Measurements from ENCODE around the gene C16orf46.
A peak's percentile ranks its signal among the peaks of the same experiment; 100 is the strongest.
"Not testable (repeated sequence)": the region's sequence is repeated elsewhere in the genome, so short reads cannot be mapped to it uniquely, and the experiment has no call there.

C16orf46 gene

DNA sequence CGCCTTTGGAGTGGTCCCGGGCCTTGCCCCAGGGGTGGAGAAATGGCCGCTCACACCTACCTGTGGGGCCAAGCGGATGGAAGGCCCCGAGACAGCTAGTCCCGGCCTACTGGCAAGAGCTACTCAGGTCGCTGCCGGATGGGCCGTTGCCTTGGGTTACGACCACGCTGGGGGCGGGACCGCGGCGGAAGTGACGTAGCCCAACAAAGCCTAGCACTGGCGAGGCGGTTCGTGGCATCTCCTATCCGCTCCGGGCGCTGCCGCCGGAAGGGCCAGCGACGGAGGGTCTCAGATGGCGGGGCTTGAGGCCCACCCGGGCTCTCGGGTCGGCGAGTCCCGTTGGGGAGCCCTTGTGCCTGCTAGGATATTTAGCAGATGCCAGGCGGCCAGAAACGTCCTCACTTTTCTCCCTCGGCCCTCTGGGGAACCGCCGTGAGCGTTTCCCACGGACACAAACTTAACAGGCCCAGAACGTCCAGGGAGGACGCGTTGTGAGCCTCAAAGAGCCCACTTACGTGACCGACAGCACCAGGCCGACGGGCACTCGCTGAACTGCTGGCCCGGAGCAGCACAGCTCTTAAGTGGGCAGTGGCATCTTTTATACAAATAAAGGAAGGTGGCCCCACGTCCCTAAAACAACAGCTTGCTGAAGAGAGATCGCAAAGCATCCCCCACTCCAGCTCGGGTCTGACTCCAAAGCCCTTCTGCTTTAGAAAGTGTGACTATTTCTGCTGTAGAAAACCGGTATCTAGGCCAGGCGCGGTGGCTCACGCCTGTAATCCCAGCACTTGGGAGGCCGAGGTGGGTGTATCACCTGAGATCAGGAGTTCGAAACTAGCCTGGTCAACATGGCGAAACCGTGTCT is at the start of gene C16orf46:
Gene C16orf46 (minus strand): TSS at position 163 of the 865 bp plus-strand sequence. CDS start 13,283 bp downstream, outside the sequence.
- TF ChIP-seq, protein P1, sequence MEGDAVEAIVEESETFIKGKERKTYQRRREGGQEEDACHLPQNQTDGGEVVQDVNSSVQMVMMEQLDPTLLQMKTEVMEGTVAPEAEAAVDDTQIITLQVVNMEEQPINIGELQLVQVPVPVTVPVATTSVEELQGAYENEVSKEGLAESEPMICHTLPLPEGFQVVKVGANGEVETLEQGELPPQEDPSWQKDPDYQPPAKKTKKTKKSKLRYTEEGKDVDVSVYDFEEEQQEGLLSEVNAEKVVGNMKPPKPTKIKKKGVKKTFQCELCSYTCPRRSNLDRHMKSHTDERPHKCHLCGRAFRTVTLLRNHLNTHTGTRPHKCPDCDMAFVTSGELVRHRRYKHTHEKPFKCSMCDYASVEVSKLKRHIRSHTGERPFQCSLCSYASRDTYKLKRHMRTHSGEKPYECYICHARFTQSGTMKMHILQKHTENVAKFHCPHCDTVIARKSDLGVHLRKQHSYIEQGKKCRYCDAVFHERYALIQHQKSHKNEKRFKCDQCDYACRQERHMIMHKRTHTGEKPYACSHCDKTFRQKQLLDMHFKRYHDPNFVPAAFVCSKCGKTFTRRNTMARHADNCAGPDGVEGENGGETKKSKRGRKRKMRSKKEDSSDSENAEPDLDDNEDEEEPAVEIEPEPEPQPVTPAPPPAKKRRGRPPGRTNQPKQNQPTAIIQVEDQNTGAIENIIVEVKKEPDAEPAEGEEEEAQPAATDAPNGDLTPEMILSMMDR (IDR thresholded peaks at IDR 0.05; ENCODE audit: insufficient read depth, low read length, missing control alignments), result no peak
- POLR2A ChIA-PET, result interaction anchor here (0.6 to 1.7 kb wide), 4 partner anchors 41 to 161 kb away, joined by 3 to 4 read pairs (median 3); partner anchors contain the start of gene BCO1
- CTCF ChIA-PET, result interaction anchor here (1.7 to 6.0 kb wide), 2 partner anchors 41 to 153 kb away, joined by 4 to 44 read pairs; partner anchors contain the start of gene ATMIN
- peak within 1 kb of the TSS; percentile 85 for H3K4me3 ChIP-seq (ENCODE audit: low read depth, low read length)
- DNase-seq (ENCODE audit: low read depth, low spot score), result peak; percentile 72

DNA sequence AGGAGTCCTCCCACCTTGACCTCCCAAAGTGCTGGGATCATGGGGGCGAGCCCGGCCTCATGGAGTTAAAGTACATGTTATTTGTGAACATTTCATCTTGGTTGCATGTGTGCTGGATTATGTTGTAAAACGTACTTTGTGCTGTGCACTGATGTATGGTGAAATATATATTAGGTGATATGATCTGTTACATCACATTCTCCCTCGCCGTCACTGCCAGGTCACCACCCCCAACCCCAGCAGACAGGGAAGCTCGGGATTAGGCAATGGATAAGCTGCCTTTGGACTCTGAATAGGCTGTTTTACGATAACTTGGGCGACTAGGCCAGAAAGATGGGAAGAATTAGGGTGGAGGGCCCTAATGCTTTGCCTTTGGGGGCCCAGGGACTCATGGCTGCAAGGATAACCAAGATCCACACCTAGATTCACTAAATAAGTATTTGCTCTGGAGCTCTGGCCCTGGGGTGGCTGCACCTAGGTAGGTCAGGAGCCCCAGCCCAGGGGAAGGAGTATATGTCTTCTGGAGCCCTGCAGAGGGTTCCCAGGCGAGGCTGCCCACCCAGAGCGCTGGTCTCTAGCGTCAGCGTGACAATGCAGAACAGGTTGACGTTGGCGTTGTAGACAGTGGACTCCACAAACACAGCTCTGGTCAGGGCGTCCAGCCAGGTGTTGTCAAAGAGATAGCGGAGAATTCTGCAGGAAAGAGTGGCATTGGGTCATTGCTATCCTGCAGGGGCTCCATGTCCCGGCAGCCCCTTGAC is 46.2 kb upstream of the C16orf46 start:
- ChIA-PET POLR2A (no interaction called here), CTCF (no interaction called here)
- no peak for DNase-seq (ENCODE audit: low read depth, low spot score)
- H3K4me3 ChIP-seq (ENCODE audit: low read depth, low read length), result no peak overlapping the region
- TF ChIP-seq, protein P1 (IDR thresholded peaks at IDR 0.05; ENCODE audit: insufficient read depth, low read length, missing control alignments), result no peak

GRCh38 chr16:81121474-81121990 is 44.5 kb upstream of the C16orf46 start:
- TF ChIP-seq, protein P1 (IDR thresholded peaks at IDR 0.05; ENCODE audit: insufficient read depth, low read length, missing control alignments), result no peak
- ChIA-PET CTCF (no interaction called here), POLR2A (no interaction called here)
- H3K4me3 ChIP-seq (ENCODE audit: low read depth, low read length), result no peak overlapping the region
- DNase-seq (ENCODE audit: low read depth, low spot score), result no peak

DNA sequence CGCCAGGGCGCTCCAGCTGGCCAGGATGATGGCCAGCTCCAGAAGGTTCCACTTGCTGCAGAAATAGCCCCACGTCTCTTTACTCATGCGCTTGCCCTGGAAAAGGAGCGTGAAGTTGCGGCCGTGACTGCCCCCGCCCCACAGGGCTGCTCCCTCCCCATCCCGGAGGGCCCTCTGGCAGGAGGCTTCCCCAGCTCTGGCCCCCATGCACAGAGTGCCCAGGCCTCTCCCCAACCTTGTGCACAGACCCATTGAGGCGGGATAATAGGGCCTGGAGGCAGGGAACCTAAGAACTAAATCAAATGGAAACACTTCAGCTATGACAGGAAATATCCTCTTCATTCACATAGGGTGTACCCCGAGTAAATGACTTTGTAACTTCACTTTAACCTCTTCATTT is 40.4 kb upstream of the C16orf46 start:
- TF ChIP-seq, protein P1 (IDR thresholded peaks at IDR 0.05; ENCODE audit: insufficient read depth, low read length, missing control alignments), result no peak
- ChIA-PET CTCF (no interaction called here), POLR2A (no interaction called here)
- no peak overlapping the region for H3K4me3 ChIP-seq (ENCODE audit: low read depth, low read length)
- DNase-seq (ENCODE audit: low read depth, low spot score), result no peak

GRCh38 chr16:81116285-81116684 is 39.2 kb upstream of the C16orf46 start:
- CTCF ChIA-PET, result no interaction called here
- no peak for DNase-seq (ENCODE audit: low read depth, low spot score)
- POLR2A ChIA-PET, result no interaction called here
- TF ChIP-seq, protein P1 (IDR thresholded peaks at IDR 0.05; ENCODE audit: insufficient read depth, low read length, missing control alignments), result no peak
- H3K4me3 ChIP-seq (ENCODE audit: low read depth, low read length), result no peak overlapping the region

- H3K4me3 ChIP-seq (ENCODE audit: low read depth, low read length), result no peak overlapping the region
- no peak for DNase-seq (ENCODE audit: low read depth, low spot score)
- TF ChIP-seq, protein P1 (IDR thresholded peaks at IDR 0.05; ENCODE audit: insufficient read depth, low read length, missing control alignments), result no peak
- CTCF ChIA-PET, result no interaction called here
- POLR2A ChIA-PET, result no interaction called here
Observed at GRCh38 chr16:81112453-81112852, 35.4 kb upstream of the C16orf46 start.

DNA sequence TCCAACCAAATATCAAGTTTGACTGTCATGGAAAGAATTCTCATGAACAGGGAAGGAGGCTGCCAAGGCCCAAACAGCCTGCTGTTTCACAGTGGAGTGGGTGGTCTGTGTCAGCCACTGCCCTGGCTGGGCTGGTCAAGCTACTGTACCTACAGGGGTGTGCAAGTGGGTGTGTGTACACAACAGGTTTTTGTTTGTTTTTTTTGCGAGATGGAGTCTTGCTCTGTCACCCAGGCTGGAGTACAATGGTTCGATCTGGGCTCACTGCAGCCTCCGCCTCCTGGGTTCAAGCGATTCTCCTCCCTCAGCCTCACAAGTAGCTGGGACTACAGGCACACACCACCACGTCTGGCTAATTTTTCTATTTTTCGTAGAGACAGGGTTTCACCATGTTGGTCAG is 32.2 kb upstream of the C16orf46 start:
- DNase-seq (ENCODE audit: low read depth, low spot score); H3K4me3 ChIP-seq (ENCODE audit: low read depth, low read length); CTCF ChIA-PET; POLR2A ChIA-PET: not testable (repeated sequence)
